Stomach (tissue), 9 donors: ENCODE measurements around the gene TRPV3. TPM values are rescaled to one million over a fixed set of nuclear protein-coding genes. Genes with fewer than 3 reads are reported as not detected.

Experiments
- DNase-seq, 2 donors: peaks; one replicate each; pipeline versions ENCODE4 v3.0.0 to v3.0.0-alpha.2; 2013 to 2019
- H3K27ac ChIP-seq, 5 donors: fragments of 200-600 bp in 4 of 5; sonication (generic) in 4 of 5; one replicate each; pipeline ENCODE4 v1.5.1; 2013 to 2019; ENCODE audit warnings: mild to moderate bottlenecking in 1 of 5, moderate library complexity in 1 of 5
- H3K27me3 ChIP-seq, 3 donors: fragments of 200-600 bp; sonication (generic); one replicate each; pipeline ENCODE4 v1.5.1; 2017 to 2019; ENCODE audit warnings: mixed run types in 1 of 3
- H3K36me3 ChIP-seq, 4 donors: fragments of 200-600 bp; sonication (generic); 1 replicate in 3 of 4; 2 replicates in 1 of 4; pipeline ENCODE4 v1.5.1; 2016 to 2019
- H3K4me1 ChIP-seq, 4 donors: fragments of 200-600 bp; sonication (generic); one replicate each; pipeline ENCODE4 v1.5.1; 2016 to 2019
- H3K4me3 ChIP-seq, 4 donors: fragments of 200-600 bp; sonication (generic) in 3 of 4; one replicate each; pipeline ENCODE4 v1.5.1; 2016 to 2019; ENCODE audit warnings: mild to moderate bottlenecking in 1 of 4
- H3K9me3 ChIP-seq, 4 donors: fragments of 200-600 bp; sonication (generic); one replicate each; pipeline ENCODE4 v1.5.1; 2016 to 2019
- EP300 ChIP-seq: sonication (generic); formaldehyde crosslinking; IDR thresholded peaks from one replicate; pipeline ENCODE4 v1.6.1; 2017; ENCODE audit warnings: antibody characterized with exemption
- POLR2A ChIP-seq, 4 donors: fragments of 450-650 bp; IDR thresholded peaks; one replicate each; pipeline ENCODE4 v1.6.1; 2016; ENCODE audit warnings: antibody characterized with exemption in 4 of 4, control low read depth in 2 of 4, mild to moderate bottlenecking in 1 of 4, moderate library complexity in 1 of 4
- POLR2AphosphoS5 ChIP-seq, 3 donors: sonication (generic); formaldehyde crosslinking; IDR thresholded peaks; one replicate each; pipeline ENCODE4 v1.6.1; 2016; ENCODE audit warnings: antibody characterized with exemption in 3 of 3
- WGBS, 5 donors: extraction: QIAGEN DNeasy Blood & Tissue Kit in 3 of 5; methylation state at CpG; one replicate each; pipeline versions ENCODE4 v1.1.5 to v1.1.7; 2013 to 2018; 5-methylcytosine and 5-hydroxymethylcytosine counted together
- intact Hi-C: fragments of 100-400 bp; cut with DNase I; formaldehyde crosslinking; loops from one replicate; pipeline ENCODE4 v1.15.1; 2023; ENCODE audit warnings: low total_unique reads
- polyA plus RNA-seq, 3 donors: library from polyadenylated mRNA; stranded (reverse); fragments of 200-250 nt; gene quantifications; one replicate each; pipeline ENCODE4 v1.2.3, GENCODE V29; 2013
- total RNA-seq, 5 donors: library from RNA; depleted of rRNA; stranded (reverse); fragments of >200 nt; gene quantifications; one replicate each; pipeline versions ENCODE4 v1.1.0 to v1.2.3, GENCODE V29; 2014 to 2016
- TF ChIP-seq, protein P1 (sequence below), 7 experiments: fragments of 450-650 bp in 4 of 7; fragments of 200-600 bp in 3 of 7; sonication (generic) in 3 of 7; IDR thresholded peaks; one replicate each; pipeline ENCODE4 v1.5.1; 2016 to 2019; ENCODE audit warnings: antibody characterized with exemption in 7 of 7, control low read depth in 2 of 7, mild to moderate bottlenecking in 1 of 7
- donor health status: healthy with polysubstance abuse.
- donor health status: Bipolar disorder and iron deficiency.
- donor health status: healthy.

TRPV3 gene
- total and polyA plus RNA-seq, 8 donors: under 0.01 to 6.7 (median 0.33) TPM; not detected in 1

- WGBS, 5 donors: 84 to 92% (median 89%) methylated on average over 21 to 23 of the region's 23 CpGs
- peaks cover 0 to 14% (median 3%) of the 10 kb centered on the region in 4 donors for H3K4me1 ChIP-seq
- peak overlapping the region in 2 of 5 donors; percentile 77 to 81 for H3K27ac ChIP-seq
- H3K4me3 ChIP-seq: no peak overlapping the region
- H3K27me3 ChIP-seq: no peaks in the 10 kb centered on the region
- intact Hi-C loops: no loop called here
- no peaks in the 10 kb centered on the region for H3K36me3 ChIP-seq
- TF ChIP-seq EP300: no peak
- no peak for TF ChIP-seq POLR2A (IDR thresholded peaks at IDR 0.05)
- TF ChIP-seq POLR2AphosphoS5 (IDR thresholded peaks at IDR 0.05): no peak
- TF ChIP-seq, protein P1, sequence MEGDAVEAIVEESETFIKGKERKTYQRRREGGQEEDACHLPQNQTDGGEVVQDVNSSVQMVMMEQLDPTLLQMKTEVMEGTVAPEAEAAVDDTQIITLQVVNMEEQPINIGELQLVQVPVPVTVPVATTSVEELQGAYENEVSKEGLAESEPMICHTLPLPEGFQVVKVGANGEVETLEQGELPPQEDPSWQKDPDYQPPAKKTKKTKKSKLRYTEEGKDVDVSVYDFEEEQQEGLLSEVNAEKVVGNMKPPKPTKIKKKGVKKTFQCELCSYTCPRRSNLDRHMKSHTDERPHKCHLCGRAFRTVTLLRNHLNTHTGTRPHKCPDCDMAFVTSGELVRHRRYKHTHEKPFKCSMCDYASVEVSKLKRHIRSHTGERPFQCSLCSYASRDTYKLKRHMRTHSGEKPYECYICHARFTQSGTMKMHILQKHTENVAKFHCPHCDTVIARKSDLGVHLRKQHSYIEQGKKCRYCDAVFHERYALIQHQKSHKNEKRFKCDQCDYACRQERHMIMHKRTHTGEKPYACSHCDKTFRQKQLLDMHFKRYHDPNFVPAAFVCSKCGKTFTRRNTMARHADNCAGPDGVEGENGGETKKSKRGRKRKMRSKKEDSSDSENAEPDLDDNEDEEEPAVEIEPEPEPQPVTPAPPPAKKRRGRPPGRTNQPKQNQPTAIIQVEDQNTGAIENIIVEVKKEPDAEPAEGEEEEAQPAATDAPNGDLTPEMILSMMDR (IDR thresholded peaks at IDR 0.05): no peak
- no peaks in the 10 kb centered on the region for H3K9me3 ChIP-seq
- DNase-seq: no peak
Measured at GRCh38 chr17:3513305-3514035, 44.1 kb downstream of the TRPV3 start.

DNA sequence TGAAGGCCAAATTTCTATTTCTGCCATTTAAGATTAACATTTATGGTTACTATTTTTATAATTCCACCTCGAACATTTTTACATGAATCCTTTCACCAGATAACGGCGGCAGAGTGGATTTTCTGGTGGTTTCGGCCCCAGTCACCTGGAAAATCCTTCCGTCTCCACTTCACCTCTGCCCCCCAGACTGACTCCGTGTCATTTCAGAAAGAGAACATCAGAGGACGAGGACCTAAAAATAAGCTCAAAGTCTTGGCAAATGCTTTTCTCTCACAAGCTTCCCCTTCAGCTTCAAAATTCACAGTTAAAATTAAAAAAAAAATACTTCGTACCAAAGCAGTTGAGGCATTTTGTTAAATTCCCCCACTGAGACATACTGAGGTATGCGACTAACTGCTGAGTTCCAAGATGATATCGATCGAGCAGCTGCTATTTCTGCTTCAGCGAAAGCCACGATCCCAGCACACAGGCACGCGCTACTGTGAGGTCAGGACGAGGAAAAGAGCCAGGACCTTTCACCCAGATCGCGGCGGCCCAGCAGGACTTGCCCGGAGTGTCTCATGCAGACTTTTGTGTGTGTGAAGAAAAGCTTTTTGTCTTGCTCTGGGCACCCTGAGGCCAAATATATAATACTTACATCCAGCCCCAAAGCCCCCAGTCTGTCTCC is 45.0 kb downstream of the TRPV3 start:
- intact Hi-C loops: no loop called here
- Histone ChIP-seq H3K4me1 (peaks cover 0 to 14% (median 3%) of the 10 kb centered on the region in 4 donors), H3K4me3 (no peak overlapping the region), H3K9me3 (no peaks in the 10 kb centered on the region), H3K27me3 (no peaks in the 10 kb centered on the region), H3K36me3 (no peaks in the 10 kb centered on the region), H3K27ac (peak overlapping the region in 4 of 5 donors; percentile 33 to 81 (median 59))
- peak; percentile 49 to 78 for DNase-seq
- TF ChIP-seq, protein P1 (IDR thresholded peaks at IDR 0.05): no peak
- TF ChIP-seq EP300: no peak
- TF ChIP-seq POLR2A (IDR thresholded peaks at IDR 0.05): no peak
- peak in 1 of 3 donors; percentile 33 for TF ChIP-seq POLR2AphosphoS5 (IDR thresholded peaks at IDR 0.05)
- WGBS, 5 donors: 34 to 57% (median 56%) methylated on average over 20 of the region's 20 CpGs

DNA sequence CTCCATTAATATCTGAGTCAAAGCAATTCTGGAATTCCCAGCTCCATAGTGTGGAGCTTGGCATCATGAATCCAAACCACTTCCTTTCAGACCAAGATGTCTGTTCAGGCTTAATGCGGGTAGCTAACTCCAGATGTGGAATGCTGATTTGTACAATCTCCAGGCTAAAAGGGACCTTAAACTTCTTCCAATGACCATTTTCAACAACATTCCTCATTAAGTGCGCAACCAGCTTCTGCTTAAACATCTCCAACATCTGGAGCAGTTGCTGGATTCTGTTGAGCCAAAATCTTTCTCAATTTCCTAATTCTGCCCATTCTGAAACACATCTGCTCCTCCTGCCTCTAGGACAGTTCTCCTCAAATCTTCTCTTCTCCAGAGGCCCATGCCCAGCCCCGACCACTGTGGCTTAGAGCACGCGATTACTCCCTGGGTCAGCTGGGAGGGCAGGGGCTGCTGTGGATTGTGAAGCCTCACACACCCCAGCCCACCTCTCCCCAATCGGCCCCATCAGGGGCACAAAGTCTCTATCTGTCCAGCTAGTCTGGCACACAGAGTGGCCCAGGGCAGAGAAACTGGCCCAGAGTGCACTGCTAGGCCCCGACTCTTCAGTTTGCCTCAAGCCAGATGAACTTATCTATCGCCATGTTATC is 45.6 kb downstream of the TRPV3 start:
- no peak for DNase-seq
- H3K27ac ChIP-seq: peak overlapping the region in 4 of 5 donors; percentile 14 to 81 (median 59)
- intact Hi-C loops: no loop called here
- WGBS, 5 donors: 67 to 79% (median 76%) methylated on average over 7 to 8 of the region's 8 CpGs
- no peaks in the 10 kb centered on the region for H3K36me3 ChIP-seq
- H3K4me1 ChIP-seq: peaks cover 0 to 14% (median 3%) of the 10 kb centered on the region in 4 donors
- no peak overlapping the region for H3K4me3 ChIP-seq
- TF ChIP-seq EP300: no peak
- TF ChIP-seq POLR2AphosphoS5 (IDR thresholded peaks at IDR 0.05): no peak
- TF ChIP-seq POLR2A (IDR thresholded peaks at IDR 0.05): no peak
- TF ChIP-seq, protein P1 (IDR thresholded peaks at IDR 0.05): no peak
- H3K9me3 ChIP-seq: no peaks in the 10 kb centered on the region
- no peaks in the 10 kb centered on the region for H3K27me3 ChIP-seq

GRCh38 chr17:3510090-3510489 is 47.5 kb downstream of the TRPV3 start:
- intact Hi-C loops: no loop called here
- Histone ChIP-seq H3K4me1 (peaks cover 0 to 14% (median 3%) of the 10 kb centered on the region in 4 donors), H3K9me3 (no peaks in the 10 kb centered on the region), H3K36me3 (no peaks in the 10 kb centered on the region), H3K4me3 (no peak overlapping the region), H3K27me3 (no peaks in the 10 kb centered on the region), H3K27ac (no peak overlapping the region)
- TF ChIP-seq, protein P1 (IDR thresholded peaks at IDR 0.05): no peak
- TF ChIP-seq POLR2AphosphoS5 (IDR thresholded peaks at IDR 0.05): no peak
- TF ChIP-seq POLR2A (IDR thresholded peaks at IDR 0.05): no peak
- no peak for TF ChIP-seq EP300
- WGBS, 5 donors: 65 to 68% (median 67%) methylated on average over 7 of the region's 7 CpGs
- DNase-seq: no peak
